GM12874 (cell line): ENCODE data around the gene ZNF292.

Source experiments
- TF ChIP-seq, protein P1 (sequence below): IDR thresholded peaks from 2 replicates; pipeline ENCODE4 v1.5.1; 2011; ENCODE audit warnings: low read depth, mild to moderate bottlenecking, control low read depth, low read length, moderate library complexity; ENCODE audit not compliant: insufficient read depth

Gene ZNF292

DNA sequence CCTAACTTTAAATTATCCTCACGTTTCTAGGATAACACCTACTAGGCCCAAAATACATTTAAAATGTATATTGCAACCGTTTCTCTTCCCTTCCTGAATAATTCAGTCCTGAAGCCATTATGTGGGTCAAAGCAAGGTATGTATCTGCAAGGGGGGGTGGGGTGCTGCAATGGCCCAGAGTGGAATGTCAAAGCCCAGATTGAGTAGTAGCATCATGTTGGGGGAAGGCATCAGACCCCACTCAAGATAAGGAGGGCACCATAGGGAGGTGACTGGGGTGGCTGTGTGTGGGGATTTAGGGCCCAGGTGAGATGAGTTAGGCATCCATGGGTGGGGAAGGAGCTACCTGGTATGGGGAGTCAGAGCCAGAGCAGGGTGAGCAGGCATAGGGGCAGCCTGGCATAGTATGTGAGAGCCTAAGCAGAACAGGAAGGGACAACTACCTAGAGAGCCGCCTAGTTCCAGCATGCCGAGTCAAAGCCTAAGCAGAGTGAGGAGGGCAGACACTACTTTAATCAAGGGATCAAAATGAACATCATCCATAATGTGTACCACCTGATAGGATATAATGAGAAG, 48.2 kb downstream of the ZNF292 start:
- TF ChIP-seq, protein P1, sequence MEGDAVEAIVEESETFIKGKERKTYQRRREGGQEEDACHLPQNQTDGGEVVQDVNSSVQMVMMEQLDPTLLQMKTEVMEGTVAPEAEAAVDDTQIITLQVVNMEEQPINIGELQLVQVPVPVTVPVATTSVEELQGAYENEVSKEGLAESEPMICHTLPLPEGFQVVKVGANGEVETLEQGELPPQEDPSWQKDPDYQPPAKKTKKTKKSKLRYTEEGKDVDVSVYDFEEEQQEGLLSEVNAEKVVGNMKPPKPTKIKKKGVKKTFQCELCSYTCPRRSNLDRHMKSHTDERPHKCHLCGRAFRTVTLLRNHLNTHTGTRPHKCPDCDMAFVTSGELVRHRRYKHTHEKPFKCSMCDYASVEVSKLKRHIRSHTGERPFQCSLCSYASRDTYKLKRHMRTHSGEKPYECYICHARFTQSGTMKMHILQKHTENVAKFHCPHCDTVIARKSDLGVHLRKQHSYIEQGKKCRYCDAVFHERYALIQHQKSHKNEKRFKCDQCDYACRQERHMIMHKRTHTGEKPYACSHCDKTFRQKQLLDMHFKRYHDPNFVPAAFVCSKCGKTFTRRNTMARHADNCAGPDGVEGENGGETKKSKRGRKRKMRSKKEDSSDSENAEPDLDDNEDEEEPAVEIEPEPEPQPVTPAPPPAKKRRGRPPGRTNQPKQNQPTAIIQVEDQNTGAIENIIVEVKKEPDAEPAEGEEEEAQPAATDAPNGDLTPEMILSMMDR, result no peak

DNA sequence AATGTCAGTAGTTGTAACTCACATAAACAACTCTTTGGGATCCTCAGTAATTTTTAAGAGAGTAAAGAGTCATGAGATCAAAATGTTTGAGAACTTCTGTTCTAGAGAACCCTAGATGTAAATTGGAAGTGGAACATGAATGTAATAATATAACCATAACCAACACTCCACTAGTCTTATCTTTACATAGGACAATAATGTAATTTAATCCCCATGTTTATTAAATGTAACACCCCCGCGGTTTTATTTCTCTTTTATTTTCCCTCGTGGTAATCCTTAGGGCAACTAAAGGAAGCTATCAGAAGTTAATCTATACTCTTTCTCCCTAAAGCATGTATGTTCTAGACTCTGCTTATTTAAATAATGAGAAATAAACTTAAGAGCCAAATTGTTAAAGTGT, 54.4 kb downstream of the ZNF292 start:
- TF ChIP-seq, protein P1, result no peak

DNA sequence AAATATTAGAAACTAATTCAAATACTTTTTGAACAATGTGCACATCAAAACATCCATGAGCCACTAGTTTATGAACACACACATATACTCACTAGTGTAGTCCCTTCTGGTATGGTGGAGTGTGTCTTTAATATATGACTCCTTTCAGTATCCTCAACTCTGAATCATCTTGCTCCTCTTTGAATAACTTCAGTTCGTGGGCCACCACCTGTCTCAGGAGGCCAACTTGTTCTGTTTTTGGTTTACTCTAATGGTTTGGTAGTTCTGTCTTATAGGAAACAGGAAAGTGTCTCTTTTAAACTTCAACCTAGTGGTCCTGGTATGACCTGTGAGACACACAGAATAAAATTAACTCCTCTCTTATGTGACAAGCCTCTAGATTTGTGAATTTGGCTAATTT, 55.6 kb downstream of the ZNF292 start:
- TF ChIP-seq, protein P1, result no peak

DNA sequence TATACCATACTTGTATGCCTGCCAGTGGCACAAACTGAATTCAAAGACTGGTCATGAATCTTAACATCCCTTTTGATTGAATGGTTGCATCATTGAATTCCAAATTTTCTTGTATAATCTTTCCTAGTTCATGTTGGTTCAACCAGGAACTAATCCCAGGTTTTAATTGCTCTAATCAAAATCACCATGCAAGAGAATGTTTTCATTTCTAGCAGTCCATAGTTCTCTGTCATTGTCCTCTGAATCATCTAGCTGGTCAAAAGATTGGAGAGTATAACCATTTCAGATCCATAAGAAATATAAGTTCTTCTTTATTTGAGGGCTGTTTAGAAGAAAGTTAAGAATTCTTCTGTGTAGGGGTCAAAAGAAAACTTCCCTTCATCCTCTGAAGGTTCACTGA, 57.2 kb downstream of the ZNF292 start:
- TF ChIP-seq, protein P1, result no peak

DNA sequence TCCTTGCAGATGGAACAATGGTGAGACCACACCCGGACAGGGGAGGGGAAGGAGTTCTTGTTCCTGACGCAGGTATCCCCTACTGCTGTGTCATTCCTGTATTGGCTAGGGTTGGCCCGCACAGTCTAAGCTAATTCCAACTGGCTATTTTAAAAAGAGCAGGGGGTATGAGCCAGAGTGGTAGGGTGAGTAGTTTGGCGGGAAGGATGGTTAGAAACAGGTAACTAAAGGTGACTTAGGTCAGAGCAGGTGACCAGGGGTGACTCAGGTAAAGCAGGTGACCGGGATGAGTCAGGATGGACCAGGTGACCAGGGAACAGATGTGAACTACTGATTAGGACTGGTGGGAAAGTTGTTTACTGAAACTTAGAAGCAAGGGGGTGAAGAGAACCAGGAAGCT, 58.0 kb downstream of the ZNF292 start:
- TF ChIP-seq, protein P1, result no peak

DNA sequence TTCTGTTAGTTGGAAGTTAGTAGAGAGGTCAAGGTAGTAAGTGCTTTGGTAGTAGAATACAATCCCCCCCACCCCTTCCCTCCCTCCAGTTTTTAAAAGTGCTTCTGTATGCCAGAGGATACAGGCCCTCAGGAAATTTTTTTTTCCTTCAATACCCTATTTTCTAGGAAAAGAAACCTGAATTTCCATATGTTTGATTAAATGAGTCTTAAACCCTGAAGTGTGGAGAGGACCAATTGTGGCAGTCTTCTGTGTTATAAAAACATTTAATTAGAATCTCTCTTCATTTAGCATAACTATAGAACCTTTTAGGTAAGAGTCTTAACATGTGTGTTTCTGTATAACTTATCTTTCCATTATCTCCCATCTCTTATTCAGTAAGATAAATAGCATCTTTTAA, 59.5 kb downstream of the ZNF292 start:
- TF ChIP-seq, protein P1, result no peak

DNA sequence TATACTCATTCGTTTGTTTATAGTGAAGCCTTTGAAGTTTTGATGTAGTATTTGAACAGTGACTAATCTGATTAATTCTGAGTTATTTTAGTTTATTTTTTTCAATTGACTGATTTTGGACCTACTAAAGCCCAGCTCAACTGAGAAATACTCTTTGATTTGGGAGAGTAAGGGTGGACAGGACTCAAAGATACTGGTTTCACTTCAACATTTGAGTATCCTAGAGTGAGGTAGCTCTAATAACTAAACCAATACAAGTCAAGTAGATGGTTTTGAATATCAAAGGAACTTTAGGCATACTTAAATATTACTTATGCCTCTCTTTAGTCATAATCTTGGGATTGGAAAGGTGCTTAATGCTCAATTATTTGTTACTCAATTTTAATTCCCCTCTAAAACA, 65.6 kb downstream of the ZNF292 start:
- TF ChIP-seq, protein P1, result no peak
